ENCODE data around the gene KIFC1.

The KIFC1 gene

GRCh38 chr6:33443025-33443424, 51.4 kb downstream of the KIFC1 start:
- no peak for DNase-seq (ENCODE audit: low read depth)
- TF ChIP-seq MYC (IDR thresholded peaks at IDR 0.05; ENCODE audit: low read depth, low read length) (no peak), MAX (IDR thresholded peaks at IDR 0.05; ENCODE audit: low read depth, low read length) (no peak), CTCF (IDR thresholded peaks at IDR 0.05; ENCODE audit: low read depth, low read length) (no peak), POLR2A (IDR thresholded peaks at IDR 0.05; ENCODE audit: extremely low read depth, insufficient read length) (no peak)
- no peak overlapping the region for H3K4me3 ChIP-seq (ENCODE audit: low read depth, low read length)

GRCh38 chr6:33443619-33444504, 52.2 kb downstream of the KIFC1 start:
- DNase-seq (ENCODE audit: low read depth): no peak
- H3K4me3 ChIP-seq (ENCODE audit: low read depth, low read length): no peak overlapping the region
- no peak for TF ChIP-seq POLR2A (IDR thresholded peaks at IDR 0.05; ENCODE audit: extremely low read depth, insufficient read length)
- no peak for TF ChIP-seq CTCF (IDR thresholded peaks at IDR 0.05; ENCODE audit: low read depth, low read length)

GRCh38 chr6:33445119-33445603, 53.5 kb downstream of the KIFC1 start:
- H3K4me3 ChIP-seq (ENCODE audit: low read depth, low read length): no peak overlapping the region
- TF ChIP-seq MAX (IDR thresholded peaks at IDR 0.05; ENCODE audit: low read depth, low read length) (no peak), CTCF (IDR thresholded peaks at IDR 0.05; ENCODE audit: low read depth, low read length) (no peak), MYC (IDR thresholded peaks at IDR 0.05; ENCODE audit: low read depth, low read length) (no peak), POLR2A (IDR thresholded peaks at IDR 0.05; ENCODE audit: extremely low read depth, insufficient read length) (no peak)
- DNase-seq (ENCODE audit: low read depth): peak; percentile 35

- DNase-seq (ENCODE audit: low read depth): no peak
- no peak for TF ChIP-seq MAX (IDR thresholded peaks at IDR 0.05; ENCODE audit: low read depth, low read length)
- TF ChIP-seq CTCF (IDR thresholded peaks at IDR 0.05; ENCODE audit: low read depth, low read length): no peak
- TF ChIP-seq MYC (IDR thresholded peaks at IDR 0.05; ENCODE audit: low read depth, low read length): no peak
- no peak for TF ChIP-seq POLR2A (IDR thresholded peaks at IDR 0.05; ENCODE audit: extremely low read depth, insufficient read length)
- no peak overlapping the region for H3K4me3 ChIP-seq (ENCODE audit: low read depth, low read length)
Measured at GRCh38 chr6:33446356-33446755, 54.7 kb downstream of the KIFC1 start.

- TF ChIP-seq MYC (IDR thresholded peaks at IDR 0.05; ENCODE audit: low read depth, low read length) (no peak), POLR2A (IDR thresholded peaks at IDR 0.05; ENCODE audit: extremely low read depth, insufficient read length) (no peak), CTCF (IDR thresholded peaks at IDR 0.05; ENCODE audit: low read depth, low read length) (no peak), MAX (IDR thresholded peaks at IDR 0.05; ENCODE audit: low read depth, low read length) (no peak)
- H3K4me3 ChIP-seq (ENCODE audit: low read depth, low read length): no peak overlapping the region
- DNase-seq (ENCODE audit: low read depth): peak; percentile 32
Measured at GRCh38 chr6:33450434-33450833, 58.8 kb downstream of the KIFC1 start.
